Stimulated activated CD8-positive, alpha-beta memory T cell treated with anti-CD3 and anti-CD28 coated beads, Interleukin-12 subunit alpha, Interleukin-12 subunit beta, amount 100 ng/mL, for 4 hours (primary cell): ENCODE measurements around the gene INPP5B.

ENCODE experiments used
- DNase-seq: peaks from one replicate; pipeline ENCODE4 v3.0.0-alpha.2; 2020; ENCODE audit warnings: low read depth

INPP5B gene

GRCh38 chr1:37831809-37832208, 115.0 kb downstream of the INPP5B start:
- DNase-seq = no peak

GRCh38 chr1:37831109-37831508, 115.7 kb downstream of the INPP5B start:
- DNase-seq = no peak

GRCh38 chr1:37828410-37829074, 118.3 kb downstream of the INPP5B start:
- no peak for DNase-seq

DNA sequence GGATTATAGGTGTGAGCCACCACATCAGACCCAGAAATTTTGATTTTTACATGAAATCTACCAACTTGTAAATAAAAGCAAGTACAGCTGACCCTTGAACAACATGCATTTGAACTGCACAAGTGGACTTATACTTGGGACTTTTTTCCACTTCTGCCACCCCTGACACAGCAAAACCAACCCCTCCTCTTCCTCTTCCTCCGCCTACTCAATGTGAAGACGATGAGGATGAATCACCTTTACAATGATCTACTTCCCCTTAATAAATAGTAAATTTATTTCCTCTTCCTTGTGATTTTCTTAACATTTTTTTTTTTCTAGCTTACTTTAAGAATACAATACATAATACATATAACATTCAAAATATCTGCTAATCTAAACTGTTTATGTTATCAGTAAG, 121.3 kb downstream of the INPP5B start:
- DNase-seq = no peak

- DNase-seq = no peak
These were observed 122.9 kb downstream of the INPP5B start for GRCh38 chr1:37824001-37824400.

DNA sequence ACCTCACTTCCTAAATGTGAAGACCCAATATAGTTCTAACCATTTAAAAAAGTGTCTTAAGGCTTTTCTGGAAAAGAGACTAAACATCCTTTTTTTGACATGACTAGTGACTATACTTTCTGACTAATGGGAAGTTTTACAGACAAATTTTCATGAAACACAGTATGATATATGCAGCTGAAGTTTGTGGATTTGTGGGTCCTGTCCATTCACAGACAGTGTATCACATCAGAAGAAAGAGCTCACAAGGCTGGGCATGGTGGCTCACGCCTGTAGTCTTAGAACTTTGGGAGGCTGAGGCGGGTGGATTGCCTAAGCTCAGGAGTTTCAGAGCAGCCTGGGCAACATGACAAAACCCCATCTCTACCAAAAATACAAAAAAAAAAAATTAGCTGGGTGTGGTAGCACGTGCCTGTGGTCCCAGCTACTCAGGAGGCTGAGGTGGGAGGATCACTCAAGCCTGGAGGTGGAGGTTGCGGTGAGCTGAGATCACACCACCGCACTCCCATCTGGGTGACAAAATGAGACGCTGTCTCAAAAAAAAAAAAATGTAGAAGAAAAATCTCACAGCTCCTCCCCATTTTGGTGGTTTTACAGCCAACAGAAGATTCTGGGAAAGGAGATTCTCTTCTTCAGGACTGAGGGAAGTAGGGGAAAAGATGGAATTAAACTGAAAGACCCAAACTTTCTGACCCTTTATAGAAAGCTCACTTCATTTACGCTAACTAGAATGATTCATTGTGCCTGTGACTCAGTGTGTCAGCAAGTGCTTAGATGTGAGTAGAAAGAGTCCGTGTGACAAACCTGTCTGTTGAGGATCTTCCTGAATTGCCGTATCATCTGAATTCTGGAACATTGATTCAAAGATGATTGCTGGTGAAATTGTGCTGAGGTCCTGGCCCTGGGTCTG, 123.7 kb downstream of the INPP5B start:
- no peak for DNase-seq

- DNase-seq = no peak
These were observed 125.4 kb downstream of the INPP5B start for GRCh38 chr1:37821481-37821880.

- DNase-seq = no peak
These were observed 129.4 kb downstream of the INPP5B start for GRCh38 chr1:37817481-37817880.

- no peak for DNase-seq
These were observed 132.6 kb downstream of the INPP5B start for GRCh38 chr1:37814252-37814651.

DNA sequence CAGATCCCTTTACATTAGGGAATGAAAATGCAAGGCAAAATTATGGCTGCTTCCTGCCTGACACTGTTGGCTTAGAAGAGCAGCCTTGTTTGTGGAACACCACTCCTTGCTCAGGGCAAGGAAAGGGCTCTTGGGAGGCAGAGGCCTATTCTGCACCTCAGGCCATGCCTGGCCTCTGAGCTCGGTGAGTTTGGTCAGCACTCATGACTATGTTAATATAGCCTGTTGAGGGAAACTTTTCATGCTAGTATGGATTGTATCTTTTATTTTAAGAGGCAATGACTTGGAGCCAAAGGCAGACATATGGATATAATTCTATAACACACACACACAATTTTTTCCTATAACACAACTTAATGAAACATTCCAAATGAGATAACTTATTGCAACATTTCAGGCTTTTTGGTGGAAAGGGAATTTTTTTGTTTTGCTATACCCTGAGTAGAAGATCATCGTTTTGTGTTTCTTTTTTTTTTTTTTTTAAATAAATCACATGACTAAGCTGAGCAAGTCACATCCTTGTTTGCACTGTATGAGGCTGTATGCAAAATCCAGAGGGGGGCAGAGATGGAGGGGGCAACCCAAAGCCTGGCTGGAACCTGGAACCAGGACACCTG, 133.2 kb downstream of the INPP5B start:
- no peak for DNase-seq

DNA sequence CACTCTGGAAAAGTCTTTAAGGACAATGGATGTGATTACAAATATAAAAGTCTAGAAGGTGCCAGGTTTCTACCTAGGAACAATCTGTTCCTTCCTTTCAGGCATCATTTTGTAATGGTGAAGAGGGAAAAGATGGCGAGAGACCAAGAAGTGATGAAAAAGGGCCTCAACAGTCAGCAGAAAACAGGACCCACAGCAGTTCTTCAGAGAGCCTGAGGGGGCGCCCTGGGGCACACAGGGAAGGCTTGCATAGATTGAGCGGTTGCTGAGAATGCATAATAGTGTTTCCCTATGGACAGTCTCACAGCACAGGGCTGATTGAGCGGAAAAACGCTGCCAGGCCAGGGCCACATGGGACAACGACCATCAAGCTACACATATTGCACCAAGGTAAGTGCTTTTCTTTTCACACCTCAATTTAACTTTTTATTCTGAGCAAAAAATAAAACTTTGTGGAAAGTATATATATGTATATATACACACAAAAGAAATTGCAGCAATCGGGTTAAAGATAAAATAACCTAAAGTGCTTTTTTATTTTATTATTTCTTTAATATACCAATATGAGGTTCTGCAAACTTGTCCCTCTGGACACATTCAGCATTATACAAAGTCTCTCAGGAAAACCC, 135.7 kb downstream of the INPP5B start:
- no peak for DNase-seq
